ENCODE results near the gene SMCP.

The SMCP gene

DNA sequence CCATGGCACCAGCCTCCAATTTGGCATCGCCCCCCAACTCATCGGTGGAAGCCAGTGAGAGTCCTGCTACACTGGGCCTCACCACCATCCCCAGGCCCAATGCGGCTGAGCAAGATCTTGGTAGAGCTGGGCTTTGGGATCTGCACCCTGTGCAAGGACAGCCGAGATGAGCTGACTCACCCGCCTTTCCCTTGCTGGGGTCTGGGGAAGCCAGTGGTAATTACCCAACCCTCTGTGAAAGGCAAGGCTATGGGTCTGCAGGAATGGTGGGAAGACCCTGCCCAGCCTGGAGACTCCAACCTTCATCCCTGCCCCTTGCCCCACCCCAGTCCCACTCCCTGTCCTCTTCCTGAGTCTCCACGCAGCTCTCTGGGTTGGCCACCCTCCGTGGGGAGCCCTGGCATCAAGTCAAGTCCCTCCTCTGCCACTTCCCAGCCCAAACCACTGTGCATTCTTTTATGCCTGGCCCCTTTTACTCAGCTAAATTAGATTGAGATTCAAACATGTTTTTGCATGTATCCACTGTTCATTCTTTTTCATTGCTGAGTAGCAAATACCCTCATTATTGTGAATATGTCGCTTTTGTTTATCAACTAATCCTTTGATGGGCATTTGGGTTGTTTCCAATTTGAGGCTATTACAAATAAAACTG lies 8.8 kb downstream of the SMCP start:
- no peak for DNase-seq

DNA sequence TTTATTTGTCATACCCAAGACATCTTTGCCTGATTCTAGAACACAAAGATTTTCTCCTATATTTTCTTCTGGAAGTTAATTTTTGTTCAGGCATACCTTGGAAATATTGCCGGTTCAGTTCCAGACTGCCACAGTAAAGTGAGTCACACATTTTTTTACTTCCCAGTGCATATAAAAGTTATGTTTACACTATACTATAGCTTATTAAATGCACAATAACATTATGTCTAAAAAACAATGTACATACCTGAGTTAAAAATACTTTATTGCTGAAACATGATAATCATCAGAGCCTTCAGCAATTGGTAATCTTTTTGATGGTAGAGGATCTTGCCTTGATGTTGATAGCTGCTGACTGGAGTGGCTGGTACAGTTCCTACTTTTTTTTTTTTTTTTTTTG lies 10.0 kb downstream of the SMCP start:
- DNase-seq = no peak

DNA sequence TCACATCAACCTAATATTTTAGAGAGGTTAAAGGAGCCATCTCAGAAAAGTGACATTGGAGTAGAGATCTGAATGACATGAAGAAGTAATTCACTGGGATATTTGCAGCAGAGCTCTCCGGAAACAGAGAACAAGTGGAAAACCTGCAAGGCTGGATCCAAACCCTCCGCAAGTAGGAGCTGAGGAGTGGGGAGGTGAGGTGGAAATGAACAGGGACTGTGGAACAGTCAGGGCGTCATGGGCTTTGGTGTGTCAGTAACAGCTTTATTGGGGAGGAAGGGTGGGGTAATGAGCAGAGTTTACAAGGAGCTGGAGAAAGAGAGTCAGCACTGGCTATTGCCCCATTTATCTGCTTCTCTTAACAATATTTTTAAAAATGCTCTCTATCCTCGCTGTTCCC lies 20.9 kb downstream of the SMCP start:
- no peak for DNase-seq

DNA sequence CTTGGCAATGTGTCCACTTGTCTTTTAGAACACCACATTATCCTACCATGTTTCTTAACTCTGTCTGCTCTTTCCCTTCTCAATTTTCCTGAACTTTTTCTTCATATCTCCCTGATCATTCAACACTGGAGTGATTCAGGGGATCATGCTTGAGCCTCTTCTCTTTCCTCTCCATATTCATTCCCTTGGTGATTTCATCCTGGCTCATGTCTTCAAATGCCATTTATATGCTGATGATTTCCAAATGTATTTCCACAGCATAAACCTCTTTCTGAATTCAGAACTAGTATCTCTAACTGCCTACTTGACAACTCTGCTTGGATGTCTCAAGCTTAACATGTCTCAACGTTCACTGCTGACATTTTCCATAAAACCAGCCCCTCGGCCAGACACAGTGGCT lies 21.8 kb downstream of the SMCP start:
- DNase-seq = no peak

DNA sequence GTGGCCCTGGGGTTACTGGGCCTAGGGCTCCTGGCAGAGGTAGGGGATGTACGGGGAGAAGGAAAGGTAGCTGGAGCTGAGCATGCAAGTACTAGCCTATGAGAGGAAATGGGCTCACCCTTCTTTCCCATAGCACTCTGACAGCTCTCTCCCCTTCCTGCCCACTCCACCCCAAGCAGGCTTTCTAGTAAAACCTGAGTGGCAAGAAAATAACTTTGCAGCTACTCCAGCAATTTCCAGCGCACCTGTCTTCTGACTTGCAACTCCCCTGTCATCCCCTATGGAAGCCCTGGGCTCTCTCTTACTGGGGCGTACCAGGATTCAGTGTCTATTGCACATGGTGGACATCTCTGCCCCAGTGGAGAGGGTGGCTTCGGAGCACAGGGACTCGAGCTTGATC lies 23.5 kb downstream of the SMCP start:
- no peak for DNase-seq

DNA sequence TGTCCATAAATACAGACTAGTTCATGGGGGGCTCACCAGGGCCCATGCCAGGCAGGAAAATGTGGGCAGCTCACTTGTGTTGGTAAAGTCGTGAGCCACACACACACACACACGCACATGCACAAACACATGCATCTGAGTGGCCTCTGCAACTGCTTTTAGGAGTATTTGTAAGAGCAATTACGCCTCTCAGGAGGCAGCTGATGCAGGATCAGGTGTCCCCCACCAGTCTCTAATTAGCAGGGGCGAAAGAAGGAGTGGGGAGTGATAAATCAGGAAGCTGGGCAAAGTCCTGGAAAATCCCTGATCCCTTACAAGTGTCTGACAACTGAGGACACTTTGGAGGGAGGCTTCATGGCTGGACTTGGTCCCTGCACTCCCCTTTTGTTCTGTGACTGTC lies 24.5 kb downstream of the SMCP start:
- no peak for DNase-seq

DNA sequence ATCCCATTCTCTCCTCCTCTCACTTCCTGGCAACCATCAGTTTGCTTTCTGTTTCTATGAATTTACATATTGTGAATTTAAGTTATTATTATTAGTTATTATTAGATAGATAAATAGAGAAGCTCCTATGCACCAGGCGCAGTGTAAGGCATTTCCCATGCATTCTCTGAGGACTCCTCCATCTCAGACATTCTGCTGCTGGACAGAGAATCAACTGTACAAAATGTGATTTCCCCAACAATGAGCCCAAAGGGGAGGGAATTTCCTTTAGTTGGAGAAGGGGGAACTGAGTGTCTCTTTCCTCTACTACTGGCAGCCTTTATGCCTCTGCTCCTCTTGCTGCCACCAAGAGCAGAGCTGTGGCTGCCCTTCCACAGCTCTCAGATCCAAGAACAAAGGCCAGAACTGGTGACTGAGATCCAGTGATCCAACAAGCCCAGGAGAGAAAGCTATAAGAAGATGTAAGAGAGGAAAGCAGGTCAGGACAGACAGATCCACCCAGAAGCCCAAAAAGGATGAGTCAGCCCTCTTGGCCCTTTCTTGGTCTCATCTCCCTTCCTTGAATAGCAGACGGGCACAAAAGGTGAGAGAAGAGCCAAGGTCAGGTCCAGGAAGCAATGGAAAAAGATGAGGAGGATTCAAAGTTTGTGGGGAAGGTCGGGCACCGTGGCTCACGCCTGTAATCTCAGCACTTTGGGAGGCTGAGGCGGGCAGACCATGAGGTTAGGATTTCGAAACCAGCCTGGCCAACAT lies 26.7 kb downstream of the SMCP start:
- DNase-seq = no peak

DNA sequence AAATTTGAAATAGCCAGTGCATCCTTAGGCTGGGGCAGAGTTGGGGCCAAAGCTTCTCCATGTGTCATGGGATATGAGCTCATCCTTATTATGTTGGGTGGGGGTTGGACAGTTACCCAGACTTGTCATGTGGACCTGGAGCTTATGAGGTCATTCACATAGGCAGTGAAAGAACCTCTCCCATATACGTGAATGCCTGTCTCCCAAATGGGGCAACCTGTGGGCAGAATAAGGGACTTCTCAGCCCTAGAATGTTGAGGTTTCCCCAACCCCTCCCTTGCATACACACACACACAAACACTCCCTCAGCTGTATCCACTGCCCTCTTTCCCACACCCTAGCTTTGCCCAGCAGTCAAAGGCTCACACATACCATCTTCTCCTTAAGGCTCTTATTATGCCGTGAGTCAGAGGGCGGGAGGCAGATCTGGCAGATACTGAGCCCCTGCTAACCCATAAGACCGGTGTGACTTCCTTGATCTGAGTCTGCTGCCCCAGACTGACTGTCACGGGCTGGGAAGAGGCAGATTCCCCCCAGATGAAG lies 28.0 kb downstream of the SMCP start:
- no peak for DNase-seq

DNA sequence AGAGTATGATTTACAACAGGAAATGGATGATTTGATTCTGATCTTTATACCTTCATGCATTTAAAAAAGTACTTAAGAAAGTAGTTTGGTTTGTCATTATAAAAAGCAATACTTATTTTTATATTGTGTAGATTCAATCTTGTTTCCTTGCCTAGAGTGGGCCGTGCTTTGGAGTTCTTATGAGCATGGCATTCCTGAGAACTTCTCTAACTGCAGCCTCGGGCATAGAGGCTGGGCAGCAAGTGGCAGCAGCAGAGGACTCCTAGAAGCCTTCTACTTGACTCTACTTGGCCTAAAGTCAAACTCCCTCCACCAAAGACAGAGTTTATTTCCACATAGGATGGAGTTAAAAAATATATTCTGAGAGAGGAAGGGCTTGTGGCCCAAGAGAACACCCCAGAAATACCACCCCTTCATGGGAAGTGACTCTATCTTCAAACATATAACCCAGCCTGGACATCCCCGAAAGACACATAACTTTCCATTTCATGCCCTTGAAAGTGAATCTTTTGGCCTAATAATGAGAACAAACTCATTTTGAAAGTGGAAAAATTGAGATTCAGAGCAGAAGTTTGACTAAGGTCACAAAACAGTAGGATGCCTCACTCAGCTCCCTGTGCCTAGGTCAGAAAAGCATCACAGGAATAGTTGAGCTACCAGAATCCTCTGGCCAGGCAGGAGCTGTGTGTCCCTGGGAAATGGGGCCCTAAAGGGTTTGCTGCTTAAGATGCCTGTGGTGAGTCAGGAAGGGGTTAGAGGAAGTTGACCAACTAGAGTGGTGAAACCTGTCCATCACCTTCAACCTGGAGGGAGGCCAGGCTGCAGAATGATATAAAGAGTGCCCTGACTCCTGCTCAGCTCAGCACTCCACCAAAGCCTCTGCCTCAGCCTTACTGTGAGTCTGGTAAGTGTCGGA lies 29.8 kb downstream of the SMCP start, which contains the start of gene IVL:
TSS of gene IVL (plus strand) at position 861 of the 916 bp plus-strand sequence. CDS start 1,252 bp downstream, outside the sequence.
- no peak for DNase-seq

DNA sequence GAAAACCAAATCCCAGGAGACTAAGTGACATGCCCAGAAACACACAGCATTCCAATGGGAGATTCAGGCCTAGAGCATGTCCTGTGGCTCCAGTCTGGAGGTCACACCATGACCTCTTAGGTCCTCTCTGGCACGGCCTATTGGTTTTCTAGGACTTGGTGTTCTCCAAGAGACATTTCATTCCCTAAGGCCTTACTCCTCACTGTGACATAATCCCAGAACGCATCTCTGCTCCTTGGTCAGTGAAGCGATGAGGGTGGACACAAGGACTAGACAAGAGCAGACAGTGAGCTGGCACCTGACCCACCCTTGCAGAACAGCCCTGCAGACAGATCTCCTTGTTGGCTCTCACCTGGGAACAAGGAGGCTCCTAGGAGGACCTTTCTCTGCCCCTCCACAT lies 31.1 kb downstream of the SMCP start:
- DNase-seq = no peak

DNA sequence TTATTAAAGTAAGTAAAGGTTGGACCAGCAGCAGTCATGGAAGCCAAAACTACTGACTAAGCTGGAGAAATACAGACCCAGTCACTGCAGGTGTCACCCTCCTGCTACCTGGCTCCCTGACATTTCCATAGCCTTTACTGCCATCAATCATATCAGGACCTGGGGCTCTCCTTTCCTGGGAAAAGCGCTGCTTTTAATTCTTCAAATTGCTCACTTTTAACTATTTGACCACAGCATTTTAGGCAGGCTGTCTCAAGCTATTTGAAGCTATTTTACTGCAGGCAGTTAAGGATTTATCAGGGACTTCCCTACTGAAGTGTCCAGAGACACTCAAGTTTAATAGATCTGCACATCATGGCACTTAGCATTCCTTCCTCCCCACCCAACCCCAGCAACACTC lies 34.3 kb downstream of the SMCP start:
- DNase-seq = no peak

DNA sequence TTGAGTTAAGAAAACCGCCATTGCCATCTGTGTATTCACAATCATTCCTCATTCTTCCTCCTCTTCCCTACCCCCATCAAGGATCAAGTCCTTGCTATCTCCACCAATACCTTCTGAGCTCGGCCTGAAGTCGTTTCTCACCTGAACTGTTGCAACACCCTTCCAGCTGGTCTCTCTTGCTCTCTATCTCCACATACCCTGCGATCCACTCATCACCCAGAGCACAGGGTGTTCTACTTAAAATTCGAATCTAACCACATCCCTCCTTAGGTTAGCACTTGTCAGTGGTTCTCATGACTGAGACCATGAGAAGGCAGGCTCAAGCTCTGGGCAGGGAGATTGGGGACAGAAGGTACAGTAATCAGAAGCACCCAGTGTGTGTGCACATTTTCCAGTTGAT lies 34.8 kb downstream of the SMCP start:
- no peak for DNase-seq

DNA sequence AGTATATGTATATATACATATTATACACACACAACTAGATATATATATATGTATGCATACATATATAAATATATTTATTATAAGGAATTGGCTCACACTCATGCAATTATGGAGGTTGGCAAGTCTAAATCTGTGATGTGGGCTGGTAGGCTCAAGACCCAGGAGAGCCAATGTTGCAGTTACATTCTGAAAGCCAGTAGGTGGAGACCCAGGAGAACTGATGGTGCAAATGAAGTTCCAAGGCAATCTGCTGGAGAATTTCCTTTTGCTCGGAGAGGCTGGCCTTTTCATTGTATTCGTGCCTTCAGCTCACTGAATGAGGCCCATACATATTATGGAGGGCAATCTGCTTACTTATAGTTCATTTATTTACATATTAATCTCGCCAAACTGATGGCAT lies 39.7 kb downstream of the SMCP start:
- no peak for DNase-seq

DNA sequence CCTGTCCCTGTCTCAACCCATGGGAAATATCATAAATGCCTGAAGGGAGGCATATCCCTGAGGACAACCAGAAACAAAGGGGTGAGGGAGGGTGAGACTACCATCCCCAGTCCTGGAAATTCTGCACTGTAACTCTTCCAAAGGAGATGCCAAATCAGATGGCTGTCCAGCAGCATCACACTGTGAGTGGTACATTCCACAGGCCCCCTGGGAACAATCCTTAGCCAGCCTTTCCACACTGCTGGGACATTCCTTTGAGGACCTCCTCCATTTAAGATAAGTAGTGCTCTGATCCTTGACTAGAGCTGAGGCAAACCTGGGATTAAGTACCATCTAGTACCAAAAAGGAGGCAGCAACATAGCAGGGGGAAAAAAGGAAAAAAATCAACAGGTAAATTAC lies 40.9 kb downstream of the SMCP start:
- no peak for DNase-seq

DNA sequence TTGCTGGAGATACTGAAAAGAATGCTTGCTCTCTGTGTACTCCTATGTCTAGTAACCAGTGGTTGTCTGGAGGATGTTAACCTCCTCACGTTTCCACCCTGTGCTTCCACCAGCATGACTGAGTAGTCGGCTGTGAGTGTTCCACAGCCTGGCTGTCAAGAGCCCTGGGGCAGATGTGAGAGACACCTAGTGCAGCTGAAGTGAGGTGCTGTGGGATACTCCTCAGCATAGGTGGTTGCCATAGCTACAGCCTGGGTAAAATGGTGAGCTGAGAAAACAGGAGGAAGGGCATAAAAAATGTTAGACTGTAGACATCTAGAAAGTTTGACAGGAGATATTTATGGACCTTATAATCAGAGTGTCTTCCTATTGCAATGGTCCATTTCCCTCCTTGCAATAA lies 46.1 kb downstream of the SMCP start:
- no peak for DNase-seq

DNA sequence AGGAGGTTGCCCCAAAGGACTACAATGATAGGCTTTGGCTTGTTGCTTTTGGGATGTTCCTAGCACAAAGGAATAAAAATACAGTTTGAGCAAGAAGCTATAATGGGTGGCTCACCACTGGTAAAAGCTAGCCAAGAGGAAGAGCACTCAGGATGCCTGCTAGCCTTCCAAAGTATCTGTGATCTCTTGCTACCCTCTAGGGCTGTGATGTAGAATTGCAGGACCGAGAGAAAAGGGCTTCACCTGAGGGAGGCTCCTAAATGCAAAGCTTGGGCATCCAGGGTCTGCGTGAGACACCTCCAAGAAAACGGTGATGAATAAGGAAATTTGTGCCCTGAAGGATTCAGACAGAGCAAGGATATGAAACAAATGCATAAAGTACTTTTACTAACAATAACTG lies 48.0 kb downstream of the SMCP start:
- DNase-seq = no peak

DNA sequence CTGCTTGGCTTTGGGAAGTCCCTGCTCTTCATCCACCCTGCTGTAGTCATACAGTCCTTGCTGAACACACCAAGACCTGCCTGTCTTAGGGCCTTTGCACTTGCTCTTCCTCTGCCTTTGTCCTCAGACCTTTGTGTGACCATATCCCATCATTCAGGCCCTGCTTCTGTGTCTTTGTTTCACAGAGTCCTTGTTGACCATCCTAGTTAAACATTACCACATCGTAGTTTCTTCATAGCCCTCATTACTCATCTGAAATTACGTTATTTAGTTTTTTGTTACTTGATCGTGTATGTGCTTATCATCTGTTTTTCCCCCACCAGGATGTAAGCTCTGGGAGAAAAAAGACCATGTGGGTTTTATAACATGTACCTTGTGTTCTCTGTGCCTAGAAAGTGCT lies 50.5 kb downstream of the SMCP start:
- DNase-seq = no peak

DNA sequence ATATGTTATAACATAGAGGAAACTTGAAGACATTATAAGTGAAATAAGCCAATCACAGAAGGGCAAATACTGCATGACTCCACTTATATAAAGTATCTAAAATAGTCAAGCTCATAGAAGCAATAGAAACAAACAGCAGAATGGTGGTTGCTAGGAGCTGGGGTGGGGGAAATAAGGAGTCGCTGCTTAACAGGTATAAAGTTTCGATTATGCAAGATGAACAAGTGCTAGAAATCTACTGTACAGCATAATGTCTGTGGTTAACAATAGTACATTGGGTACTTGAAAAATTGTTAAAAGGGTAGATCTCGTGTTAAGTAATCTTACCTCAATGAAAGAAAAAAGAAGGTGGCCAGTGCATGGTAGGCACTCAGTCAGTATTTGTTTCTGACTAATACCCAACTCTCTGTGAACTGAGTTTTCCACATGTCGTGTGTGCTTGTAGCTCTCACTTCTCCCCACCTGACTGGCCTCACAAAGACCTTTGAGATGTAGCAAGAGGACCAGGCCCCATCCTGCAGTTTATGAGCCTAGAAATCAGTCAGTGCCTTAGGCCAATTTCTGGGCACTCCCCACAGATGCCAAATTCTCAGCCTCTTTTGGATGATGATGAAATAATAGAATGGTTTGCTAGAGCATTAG lies 54.2 kb downstream of the SMCP start:
- no peak for DNase-seq

DNA sequence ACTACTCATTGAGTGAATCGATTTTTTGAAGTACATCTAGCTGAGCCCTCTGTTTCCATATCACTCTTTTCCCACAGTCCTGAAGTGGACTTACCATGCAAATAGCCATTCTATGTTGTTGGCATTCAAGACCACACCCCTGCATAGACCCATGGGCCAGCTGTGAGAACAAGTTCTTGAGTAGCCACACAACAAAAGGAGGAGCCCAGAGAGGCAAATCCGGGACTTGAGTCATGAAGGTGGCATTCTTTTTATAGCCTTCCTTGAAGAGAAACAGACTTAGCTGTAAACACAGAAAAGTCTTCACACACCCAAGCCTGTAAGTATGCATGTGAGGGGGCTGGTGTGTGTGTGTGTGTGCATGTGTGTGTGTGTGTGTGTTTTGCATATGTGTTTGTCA lies 55.1 kb downstream of the SMCP start:
- no peak for DNase-seq

Measured in amniotic stem cell (primary cell).